Measurements from ENCODE around the gene RSPO3. TPM values are rescaled to one million over a fixed set of nuclear protein-coding genes. Genes with fewer than 3 reads are reported as not detected.

RSPO3 gene
- total and polyA plus RNA-seq, 2 of the 4 experiments (the other 2 are of a cell fraction), result not detected

- CTCF ChIA-PET, result no interaction called here
- no peak overlapping the region for H4K91ac ChIP-seq (ENCODE audit: insufficient read depth, low read depth, low read length)
- H3K4me2 ChIP-seq (ENCODE audit: low read depth, low read length), result no peak overlapping the region
- no peak overlapping the region for H2BK120ac ChIP-seq (ENCODE audit: low read depth, low read length)
- H2AFZ ChIP-seq (replicated peaks; ENCODE audit: low read length, poor library complexity), result no peak overlapping the region
- H4K5ac ChIP-seq (ENCODE audit: low read depth, low read length), result no peak overlapping the region
- no peaks in the 10 kb centered on the region for H3K9me1 ChIP-seq (ENCODE audit: insufficient read depth, low read length)
- no peak for TF ChIP-seq RAD21 (IDR thresholded peaks at IDR 0.05; ENCODE audit: low read length)
- H3K9me3 ChIP-seq (ENCODE audit: control insufficient read depth, insufficient read depth, low read length), result no peaks in the 10 kb centered on the region
- H3K27ac ChIP-seq (ENCODE audit: insufficient read depth, low read length), result no peak overlapping the region
- H3K79me1 ChIP-seq (ENCODE audit: low read depth in 1 of 2, low read length in 2 of 2), result no peaks in the 10 kb centered on the region
- H3K18ac ChIP-seq (ENCODE audit: low read depth, low read length), result no peak overlapping the region
- no peak overlapping the region for H2BK15ac ChIP-seq (ENCODE audit: low read depth, low read length)
- no peak overlapping the region for H3K56ac ChIP-seq (ENCODE audit: extremely low read depth, insufficient read depth, low read length)
- no TSS peak for BruUV-seq (replicated peaks)
- H2AK5ac ChIP-seq (ENCODE audit: low read depth, low read length), result no peak overlapping the region
- in situ Hi-C loops (cut with MboI; ENCODE audit: low sequenced_read_pairs), result no loop called here
- no peak overlapping the region for H3K14ac ChIP-seq (replicated peaks; ENCODE audit: low read depth, low read length)
- no peak overlapping the region for H3K23ac ChIP-seq (ENCODE audit: low read depth, low read length)
- no peaks in the 10 kb centered on the region for H3K4me1 ChIP-seq (ENCODE audit: control insufficient read depth, insufficient read depth, low read length)
- intact Hi-C loops (cut with micrococcal nuclease), result no loop called here
- H3K4me3 ChIP-seq (ENCODE audit: insufficient read depth, low read depth, low read length), result no peak overlapping the region
- POLR2A ChIA-PET (ENCODE audit: unreplicated experiment), result no interaction called here
- no CpG with 5 or more reads among the region's 1 CpG for WGBS, 2 experiments (ENCODE audit: extremely low coverage in 2 of 2, insufficient read length in 1 of 2)
- no peaks in the 10 kb centered on the region for H3K27me3 ChIP-seq (ENCODE audit: control insufficient read depth, insufficient read depth, low read length)
- H2BK20ac ChIP-seq (ENCODE audit: low read depth, low read length), result no peak overlapping the region
- H4K20me1 ChIP-seq (ENCODE audit: insufficient read depth, low read length), result no peaks in the 10 kb centered on the region
- no peak overlapping the region for H4K8ac ChIP-seq (ENCODE audit: low read depth in 2 of 2, low read length in 2 of 2)
- dilution Hi-C loops (cut with HindIII; ENCODE audit: low sequenced_read_pairs, unreplicated experiment), result no loop called here
- no peak overlapping the region for H2AK9ac ChIP-seq (replicated peaks; ENCODE audit: low read depth, low read length, poor library complexity)
- no peaks in the 10 kb centered on the region for H3K36me3 ChIP-seq (ENCODE audit: control insufficient read depth, insufficient read depth, low read length)
- H2BK5ac ChIP-seq (ENCODE audit: low read depth, low read length, poor library complexity, severe bottlenecking), result no peak overlapping the region
- DNase-seq (peak; percentile 7), ATAC-seq (ENCODE audit: low read depth) (no peak)
- H3K4ac ChIP-seq (ENCODE audit: low read depth, low read length), result no peak overlapping the region
- H3K9ac ChIP-seq (ENCODE audit: low read depth, low read length), result no peak overlapping the region
These were observed 45.2 kb upstream of the RSPO3 start for GRCh38 chr6:127073222-127073621.

Measured in IMR-90 (cell line).